NT2/D1 (cell line): ENCODE measurements around the gene UBE3D.

Source experiments
- DNase-seq: peaks from one replicate; pipeline ENCODE4 v3.0.0-alpha.2; 2011; ENCODE audit warnings: low read depth, low spot score
- H3K27me3 ChIP-seq: 2 replicates; pipeline ENCODE4 v1.6.0; 2011; ENCODE audit warnings: mild to moderate bottlenecking; ENCODE audit not compliant: insufficient read length, insufficient read depth
- H3K36me3 ChIP-seq: 2 replicates; pipeline ENCODE4 v1.6.1; 2011; ENCODE audit warnings: mild to moderate bottlenecking, low read length, mixed read lengths; ENCODE audit not compliant: insufficient read depth, insufficient read length
- H3K4me1 ChIP-seq: 2 replicates; pipeline ENCODE4 v1.5.1; 2011; ENCODE audit not compliant: insufficient read depth, insufficient read length
- H3K4me3 ChIP-seq: 2 replicates; pipeline ENCODE4 v1.5.1; 2011; ENCODE audit warnings: low read depth; ENCODE audit not compliant: insufficient read length
- H3K9ac ChIP-seq: 2 replicates; pipeline ENCODE4 v1.6.0; 2011; ENCODE audit warnings: low read depth; ENCODE audit not compliant: insufficient read length
- H3K9me3 ChIP-seq: 2 replicates; pipeline ENCODE4 v1.5.1; 2011; ENCODE audit warnings: mild to moderate bottlenecking, low read length; ENCODE audit not compliant: insufficient read depth
- SUZ12 ChIP-seq: IDR thresholded peaks from 2 replicates; pipeline ENCODE4 v1.6.1; 2011; ENCODE audit not compliant: insufficient read length, insufficient read depth; ENCODE audit errors: extremely low read depth
- YY1 ChIP-seq: IDR thresholded peaks from 2 replicates; pipeline ENCODE4 v1.6.1; 2011; ENCODE audit not compliant: insufficient read length, insufficient read depth
- ZNF274 ChIP-seq: IDR thresholded peaks from 2 replicates; pipeline ENCODE4 v1.6.1; 2011; ENCODE audit warnings: mild to moderate bottlenecking, low read depth, low read length

The UBE3D gene

GRCh38 chr6:83065511-83066192 is at the start of gene UBE3D:
UBE3D (minus strand) TSS chr6:83065841; CDS start chr6:83065718, 123 bp downstream.
- H3K4me1 ChIP-seq: no peaks in the 10 kb centered on the region
- no peaks in the 10 kb centered on the region for H3K9me3 ChIP-seq
- no peaks in the 10 kb centered on the region for H3K27me3 ChIP-seq
- TF ChIP-seq SUZ12 (no peak), ZNF274 (no peak), YY1 (no peak)
- peak within 1 kb of the TSS; percentile 86 for H3K9ac ChIP-seq
- peak; percentile 61 for DNase-seq
- H3K36me3 ChIP-seq: no peaks in the 10 kb centered on the region
- peak within 1 kb of the TSS; percentile 64 for H3K4me3 ChIP-seq

- DNase-seq: no peak
- no peaks in the 10 kb centered on the region for H3K9me3 ChIP-seq
- no peaks in the 10 kb centered on the region for H3K4me1 ChIP-seq
- TF ChIP-seq YY1 (no peak), SUZ12 (no peak), ZNF274 (no peak)
- H3K9ac ChIP-seq: no peak overlapping the region
- H3K4me3 ChIP-seq: no peak overlapping the region
- no peaks in the 10 kb centered on the region for H3K36me3 ChIP-seq
- no peaks in the 10 kb centered on the region for H3K27me3 ChIP-seq
Observed at GRCh38 chr6:83114164-83114563, 48.5 kb upstream of the UBE3D start.

GRCh38 chr6:83113258-83113657 is 47.6 kb upstream of the UBE3D start:
- no peak for TF ChIP-seq YY1
- no peak for TF ChIP-seq SUZ12
- no peak for TF ChIP-seq ZNF274
- Histone ChIP-seq H3K9me3 (no peaks in the 10 kb centered on the region), H3K9ac (no peak overlapping the region), H3K4me3 (no peak overlapping the region), H3K27me3 (no peaks in the 10 kb centered on the region), H3K36me3 (no peaks in the 10 kb centered on the region), H3K4me1 (no peaks in the 10 kb centered on the region)
- DNase-seq: no peak

- Histone ChIP-seq H3K4me1 (no peaks in the 10 kb centered on the region), H3K9me3 (no peaks in the 10 kb centered on the region), H3K9ac (no peak overlapping the region), H3K4me3 (no peak overlapping the region), H3K36me3 (no peaks in the 10 kb centered on the region), H3K27me3 (no peaks in the 10 kb centered on the region)
- TF ChIP-seq ZNF274 (no peak), SUZ12 (no peak), YY1 (no peak)
- no peak for DNase-seq
Observed at GRCh38 chr6:83108378-83108777, 42.7 kb upstream of the UBE3D start.

GRCh38 chr6:83098589-83098988 is 32.9 kb upstream of the UBE3D start:
- H3K36me3 ChIP-seq: no peaks in the 10 kb centered on the region

GRCh38 chr6:83097675-83098074 is 32.0 kb upstream of the UBE3D start:
- DNase-seq: no peak
- H3K4me3 ChIP-seq: no peak overlapping the region
- no peaks in the 10 kb centered on the region for H3K4me1 ChIP-seq
- no peaks in the 10 kb centered on the region for H3K27me3 ChIP-seq
- H3K36me3 ChIP-seq: no peaks in the 10 kb centered on the region
- no peaks in the 10 kb centered on the region for H3K9me3 ChIP-seq
- TF ChIP-seq ZNF274 (no peak), YY1 (no peak), SUZ12 (no peak)
- H3K9ac ChIP-seq: no peak overlapping the region

More at GRCh38 chr6:83098589-83098988, 32.9 kb upstream of the UBE3D start:
- Histone ChIP-seq H3K4me3 (no peak overlapping the region), H3K27me3 (no peaks in the 10 kb centered on the region), H3K9me3 (no peaks in the 10 kb centered on the region), H3K4me1 (no peaks in the 10 kb centered on the region), H3K9ac (no peak overlapping the region)
- DNase-seq: no peak
- TF ChIP-seq ZNF274 (no peak), SUZ12 (no peak), YY1 (no peak)

GRCh38 chr6:83097204-83097603 is 31.6 kb upstream of the UBE3D start:
- TF ChIP-seq ZNF274 (no peak), YY1 (no peak), SUZ12 (no peak)
- DNase-seq: no peak
- Histone ChIP-seq H3K4me1 (no peaks in the 10 kb centered on the region), H3K36me3 (no peaks in the 10 kb centered on the region), H3K27me3 (no peaks in the 10 kb centered on the region), H3K9ac (no peak overlapping the region), H3K9me3 (no peaks in the 10 kb centered on the region), H3K4me3 (no peak overlapping the region)

- no peaks in the 10 kb centered on the region for H3K9me3 ChIP-seq
- no peaks in the 10 kb centered on the region for H3K4me1 ChIP-seq
- no peak overlapping the region for H3K4me3 ChIP-seq
- H3K9ac ChIP-seq: no peak overlapping the region
- H3K36me3 ChIP-seq: no peaks in the 10 kb centered on the region
- DNase-seq: no peak
- no peaks in the 10 kb centered on the region for H3K27me3 ChIP-seq
- TF ChIP-seq SUZ12: no peak
- TF ChIP-seq ZNF274: no peak
- TF ChIP-seq YY1: no peak
Observed at GRCh38 chr6:83096791-83097190, 31.1 kb upstream of the UBE3D start.
